DLD1 (cell line): ENCODE measurements around the gene TPM1.

Experiments
- in situ Hi-C: cut with HindIII; loops from 2 replicates; pipeline ENCODE4 v1.10.0; 2017; ENCODE audit warnings: low sequenced_read_pairs

The TPM1 gene

DNA sequence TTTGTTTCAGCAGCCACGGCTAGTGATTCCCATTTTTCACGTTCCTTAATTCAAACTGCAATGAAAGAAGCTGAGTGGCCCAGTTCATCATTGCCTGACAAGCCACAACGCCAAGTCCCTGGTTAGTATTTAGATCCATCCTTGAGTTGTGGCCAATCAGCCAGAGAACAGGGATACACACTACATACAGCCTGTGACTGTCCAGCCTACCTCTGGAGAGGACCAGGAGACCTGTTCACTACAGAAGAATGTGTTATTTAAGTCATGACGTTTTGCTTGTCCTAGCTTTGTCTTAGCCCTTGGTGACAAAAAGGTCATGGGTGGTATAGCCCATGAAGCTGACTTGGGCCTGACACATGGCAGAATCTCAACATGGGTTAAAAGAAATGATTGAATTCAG is 2.7 kb upstream of the TPM1 start:
- in situ Hi-C loops = loop anchor here (10.0 to 25.0 kb wide), 2 partner anchors 205 to 278 kb away; no protein-coding TSS in a partner anchor

DNA sequence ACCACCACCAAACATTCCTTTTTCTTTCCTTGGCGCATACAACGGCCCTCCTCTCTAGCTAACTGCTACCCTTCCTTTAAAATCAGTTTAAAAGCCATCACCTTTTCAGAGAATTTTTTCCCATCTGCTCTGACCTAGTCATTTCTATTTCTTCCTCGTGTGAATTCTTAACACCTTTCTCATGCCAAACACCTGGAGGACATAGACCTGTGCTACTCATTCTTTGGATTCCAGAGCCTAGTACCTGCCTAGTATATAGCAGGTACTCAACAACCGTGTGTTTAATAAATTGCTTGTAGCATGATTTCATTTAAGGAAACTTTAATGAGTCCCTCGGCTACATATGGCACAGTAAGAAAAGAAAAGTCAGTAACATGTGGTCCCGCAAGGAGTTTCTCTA is 2.0 kb upstream of the TPM1 start:
- in situ Hi-C loops = loop anchor here (25.0 kb wide), 1 partner anchor 278 kb away; no protein-coding TSS in a partner anchor

DNA sequence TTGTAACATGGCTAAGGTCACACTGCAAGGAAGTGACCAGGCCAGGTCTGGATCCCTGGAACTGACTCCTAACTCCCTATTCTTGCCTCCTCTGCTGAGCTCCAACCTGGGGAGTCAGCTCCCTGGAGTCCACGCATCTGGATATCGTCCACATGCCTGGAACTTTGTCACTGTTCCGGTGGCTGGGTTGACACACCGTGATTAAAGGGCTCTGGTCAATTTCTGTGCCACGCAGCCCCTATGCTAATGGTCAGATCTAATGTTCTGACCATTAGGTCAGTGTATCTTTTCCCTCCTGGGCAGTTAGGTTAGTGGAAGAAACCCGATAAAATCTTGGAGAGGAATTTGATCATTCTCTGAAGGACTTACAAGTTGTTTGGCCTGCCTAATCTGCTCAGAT is 1.6 kb upstream of the TPM1 start:
- in situ Hi-C loops = loop anchor here (25.0 kb wide), 1 partner anchor 279 kb away; no protein-coding TSS in a partner anchor

DNA sequence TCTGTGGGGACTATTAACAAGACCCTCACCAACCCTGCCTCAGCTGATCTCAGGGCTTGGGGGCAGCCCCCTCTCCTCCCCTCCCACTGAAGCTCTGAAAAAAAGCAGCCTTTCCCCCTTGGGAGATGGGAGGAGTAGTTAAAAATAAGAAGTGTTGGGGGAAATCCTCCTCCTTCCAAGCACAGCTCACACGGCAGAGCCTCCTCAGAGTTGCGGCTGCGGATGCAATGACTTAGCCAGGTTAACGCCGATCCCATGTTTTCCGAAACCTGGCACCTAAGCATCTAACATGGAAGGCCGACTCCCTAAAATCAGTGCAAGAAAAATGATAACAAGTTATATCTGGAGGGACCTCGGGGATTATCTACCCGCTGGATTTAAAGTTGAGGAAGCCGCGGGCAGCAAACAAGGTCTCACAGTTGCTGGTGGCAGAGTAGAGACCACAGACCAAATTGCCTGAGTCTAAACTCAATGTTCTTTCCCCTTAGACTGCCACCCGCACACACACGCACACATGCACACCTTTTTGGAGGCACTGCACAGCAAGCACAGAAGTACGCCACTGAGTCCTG is 1.1 kb upstream of the TPM1 start:
- in situ Hi-C loops = loop anchor here (25.0 kb wide), 1 partner anchor 279 kb away; no protein-coding TSS in a partner anchor

DNA sequence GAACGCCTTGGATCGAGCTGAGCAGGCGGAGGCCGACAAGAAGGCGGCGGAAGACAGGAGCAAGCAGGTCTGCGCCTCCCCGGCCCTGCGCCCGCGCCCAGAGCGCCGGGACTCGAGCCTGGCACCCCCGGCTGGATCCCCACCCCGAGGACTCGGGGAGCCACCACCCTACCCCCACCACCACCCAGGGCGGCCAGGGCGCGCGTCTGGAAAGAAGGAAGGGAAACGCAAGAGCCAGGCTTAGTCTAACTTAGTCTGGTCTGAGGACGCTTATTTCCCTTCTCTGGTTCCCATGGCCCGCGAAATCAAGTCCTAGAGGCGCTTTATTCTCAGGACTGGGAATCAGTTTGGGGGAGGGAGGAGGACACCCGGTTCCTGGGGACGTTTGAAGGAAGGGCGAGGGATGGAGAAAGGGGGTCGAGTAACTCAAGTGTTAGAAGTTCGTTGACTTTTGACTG is 359 bp downstream of the TPM1 start:
- in situ Hi-C loops = loop anchor here (25.0 kb wide), 1 partner anchor 281 kb away; no protein-coding TSS in a partner anchor

DNA sequence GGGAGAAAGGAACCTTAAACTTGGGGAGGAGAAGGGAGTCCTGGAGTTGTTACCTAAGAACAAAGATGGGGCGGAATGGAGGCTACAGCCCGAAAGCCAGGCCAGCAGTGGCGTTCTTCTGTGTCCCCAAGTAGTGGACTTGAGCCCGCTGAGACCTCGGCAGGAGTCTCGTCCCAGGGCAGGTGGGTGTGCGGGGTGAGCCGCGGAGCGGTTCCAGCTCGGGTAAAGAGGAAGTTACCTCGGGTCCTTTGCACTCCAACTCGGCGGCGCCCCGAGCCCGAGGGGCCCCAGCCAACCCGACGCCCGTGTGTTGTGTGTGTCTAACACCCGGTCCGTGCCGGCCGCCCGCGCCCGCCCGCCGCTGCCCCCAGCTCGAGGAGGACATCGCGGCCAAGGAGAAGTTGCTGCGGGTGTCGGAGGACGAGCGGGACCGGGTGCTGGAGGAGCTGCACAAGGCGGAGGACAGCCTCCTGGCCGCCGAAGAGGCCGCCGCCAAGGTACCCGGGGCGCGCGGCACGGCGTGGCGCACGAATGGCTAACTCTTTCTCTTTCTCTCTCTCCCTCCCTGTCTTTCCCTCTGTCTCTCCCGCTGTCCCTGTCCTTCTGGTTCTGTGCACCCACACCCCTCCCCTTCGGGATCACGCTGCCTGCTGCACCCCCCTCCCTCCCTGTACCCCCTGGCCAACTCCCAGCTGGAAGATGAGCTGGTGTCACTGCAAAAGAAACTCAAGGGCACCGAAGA is 959 bp downstream of the TPM1 start:
- in situ Hi-C loops = loop anchor here (25.0 kb wide), 1 partner anchor 281 kb away; no protein-coding TSS in a partner anchor

DNA sequence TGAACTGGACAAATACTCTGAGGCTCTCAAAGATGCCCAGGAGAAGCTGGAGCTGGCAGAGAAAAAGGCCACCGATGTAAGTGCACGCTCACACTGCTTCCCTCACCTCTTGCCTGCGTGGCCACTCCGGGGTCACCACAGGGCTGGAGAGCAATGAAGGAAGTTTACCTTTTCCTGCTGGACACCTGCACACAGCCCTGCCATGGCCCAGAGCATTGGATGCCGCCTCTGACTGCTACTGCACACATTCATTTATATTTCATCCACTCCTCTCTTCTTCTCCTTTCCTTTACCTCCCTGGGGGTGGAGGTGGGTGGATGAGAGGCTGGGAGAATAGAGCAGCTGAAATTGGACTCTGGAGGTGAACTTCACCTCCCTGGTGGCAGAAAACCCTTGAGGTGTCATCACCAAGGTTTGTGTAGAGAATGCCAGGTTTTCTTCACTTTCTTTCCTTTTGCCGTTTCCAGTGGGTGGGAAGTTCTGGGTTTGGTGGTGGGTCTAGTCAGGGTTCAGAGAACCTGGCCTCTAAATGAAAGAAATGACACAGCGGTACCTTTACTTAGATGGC is 1.6 kb downstream of the TPM1 start:
- in situ Hi-C loops = loop anchor here (25.0 kb wide), 1 partner anchor 282 kb away; no protein-coding TSS in a partner anchor

DNA sequence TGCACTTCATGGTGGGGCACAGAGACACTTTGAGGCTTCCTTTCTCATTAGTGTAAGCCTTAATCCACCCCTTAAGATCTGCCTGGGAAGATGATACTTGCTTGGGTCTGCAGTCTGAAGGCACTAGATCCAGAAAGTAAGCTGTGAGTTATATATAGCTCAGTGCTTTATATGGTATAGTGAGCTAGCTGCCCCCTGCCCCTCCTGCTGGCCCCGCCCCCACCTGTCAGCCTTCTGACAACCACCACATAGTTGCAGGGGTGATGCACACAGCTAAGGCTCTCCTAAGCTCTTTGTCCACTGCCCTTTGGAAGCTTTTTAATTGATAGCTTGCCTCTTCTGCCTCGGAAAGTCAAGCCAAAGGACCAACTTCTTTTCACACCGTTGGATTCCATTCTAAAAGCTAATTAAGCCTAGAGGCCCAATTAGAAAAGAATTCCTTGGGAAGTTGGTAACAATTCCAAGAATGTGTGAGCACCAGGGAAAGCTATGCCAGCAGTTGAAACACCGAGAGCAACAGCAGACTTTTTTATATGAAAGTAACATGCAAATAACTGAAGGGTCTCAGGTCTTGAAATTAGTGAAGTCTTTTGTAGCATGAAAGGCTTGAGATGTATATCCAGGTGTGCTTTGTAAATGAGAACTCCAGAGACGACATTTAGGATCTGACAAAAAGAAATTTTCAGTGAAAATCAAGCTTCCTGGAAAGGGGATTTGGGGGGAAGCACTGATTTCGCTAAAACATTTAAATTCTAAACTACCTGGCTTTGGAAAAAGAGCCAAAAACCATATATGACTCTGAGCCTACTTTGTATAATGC is 2.3 kb downstream of the TPM1 start:
- in situ Hi-C loops = loop anchor here (25.0 kb wide), 1 partner anchor 283 kb away; no protein-coding TSS in a partner anchor

DNA sequence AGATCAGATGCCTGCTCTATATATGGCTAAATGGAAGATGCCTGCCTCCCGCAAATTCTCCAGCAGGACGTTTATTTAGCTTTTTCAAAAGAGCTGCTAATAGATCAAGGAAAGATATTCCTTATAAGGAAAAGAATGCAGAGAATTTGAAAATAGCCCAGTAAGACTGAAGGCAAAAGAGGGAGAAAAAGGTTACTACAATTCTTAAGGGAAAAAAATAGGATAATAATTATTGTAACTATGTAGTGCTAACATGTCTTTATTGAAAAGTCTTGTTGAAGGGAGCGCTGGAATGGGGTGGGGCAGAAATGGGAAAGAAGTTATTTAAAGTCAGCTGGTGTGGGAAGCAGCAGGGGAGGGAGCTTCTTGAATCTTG is 2.9 kb downstream of the TPM1 start:
- in situ Hi-C loops = loop anchor here (25.0 kb wide), 1 partner anchor 283 kb away; no protein-coding TSS in a partner anchor

DNA sequence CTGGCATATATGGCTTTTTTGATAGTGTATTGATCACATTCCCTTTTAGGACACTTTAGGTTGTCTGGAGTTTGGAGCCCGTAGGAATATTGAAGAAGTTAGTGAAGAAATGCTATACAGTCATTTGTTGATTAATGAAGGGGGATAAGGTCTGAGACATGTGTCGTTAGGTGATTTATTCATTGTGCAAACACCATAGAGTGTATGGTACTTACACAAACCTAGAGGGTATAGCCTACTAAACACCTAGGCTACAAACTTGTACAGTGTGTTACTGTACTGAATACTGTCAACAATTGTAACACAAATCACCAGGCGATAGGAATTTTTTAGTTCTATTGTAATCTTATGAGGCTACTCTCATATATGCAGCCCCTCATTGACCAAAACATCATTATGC is 3.3 kb downstream of the TPM1 start:
- in situ Hi-C loops = loop anchor here (25.0 kb wide), 1 partner anchor 284 kb away; no protein-coding TSS in a partner anchor

DNA sequence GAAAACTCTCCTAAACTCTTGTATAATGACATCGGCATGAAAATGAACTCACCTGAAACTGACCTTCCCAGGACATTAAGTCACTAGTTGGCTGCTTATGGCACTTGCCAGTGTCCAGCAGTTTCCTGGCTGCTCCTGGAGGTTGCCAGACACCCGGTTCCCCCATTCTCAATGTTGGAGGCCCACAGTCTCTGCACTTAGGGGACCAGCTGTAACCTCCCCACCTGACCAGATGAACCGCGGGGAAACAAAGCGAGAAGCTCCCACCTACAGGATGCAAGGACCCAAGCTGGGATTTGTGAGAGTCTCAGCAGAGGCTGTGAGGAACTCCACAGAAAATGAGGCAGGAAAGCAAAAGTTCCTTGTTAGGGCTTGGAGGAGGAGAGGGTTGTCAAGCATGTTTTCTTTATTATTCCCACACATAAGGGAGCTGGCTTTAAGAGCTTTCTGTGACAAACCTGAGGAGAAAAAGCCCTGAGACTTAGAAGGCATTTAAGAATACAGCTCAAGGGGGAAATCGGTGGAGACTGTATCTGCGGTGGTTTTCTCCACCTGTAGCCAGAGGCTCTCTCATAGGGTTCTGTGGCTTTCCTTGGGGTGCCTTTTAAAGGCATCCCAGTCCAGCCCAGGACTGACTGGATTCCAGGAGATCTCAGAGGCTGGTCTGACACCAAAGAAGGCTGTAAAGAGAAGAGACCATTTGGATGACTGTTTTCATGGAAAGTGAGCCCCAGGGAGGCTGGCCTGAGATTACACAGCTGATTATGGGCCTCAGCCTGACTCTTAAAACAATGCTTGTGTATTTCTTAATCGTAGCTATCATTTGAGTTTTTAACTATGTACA is 4.6 kb downstream of the TPM1 start:
- in situ Hi-C loops = loop anchor here (25.0 kb wide), 1 partner anchor 285 kb away; no protein-coding TSS in a partner anchor

DNA sequence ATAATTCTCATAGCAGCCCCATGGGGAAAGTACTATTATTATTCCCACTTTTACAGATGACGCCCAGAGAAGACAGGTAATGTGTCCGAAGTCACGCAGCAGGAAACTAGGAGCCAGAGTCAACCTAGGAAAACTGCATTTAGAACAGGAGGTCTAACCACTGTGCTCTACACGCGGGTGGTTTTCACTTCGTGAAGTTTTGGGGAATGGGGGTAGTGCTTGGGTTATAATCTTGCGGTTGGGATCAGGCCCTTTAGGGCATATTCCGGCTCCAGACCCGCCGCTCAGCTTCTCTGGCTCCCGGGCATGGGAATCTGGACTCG is 5.2 kb downstream of the TPM1 start:
- in situ Hi-C loops = loop anchor here (25.0 kb wide), 1 partner anchor 285 kb away; no protein-coding TSS in a partner anchor

DNA sequence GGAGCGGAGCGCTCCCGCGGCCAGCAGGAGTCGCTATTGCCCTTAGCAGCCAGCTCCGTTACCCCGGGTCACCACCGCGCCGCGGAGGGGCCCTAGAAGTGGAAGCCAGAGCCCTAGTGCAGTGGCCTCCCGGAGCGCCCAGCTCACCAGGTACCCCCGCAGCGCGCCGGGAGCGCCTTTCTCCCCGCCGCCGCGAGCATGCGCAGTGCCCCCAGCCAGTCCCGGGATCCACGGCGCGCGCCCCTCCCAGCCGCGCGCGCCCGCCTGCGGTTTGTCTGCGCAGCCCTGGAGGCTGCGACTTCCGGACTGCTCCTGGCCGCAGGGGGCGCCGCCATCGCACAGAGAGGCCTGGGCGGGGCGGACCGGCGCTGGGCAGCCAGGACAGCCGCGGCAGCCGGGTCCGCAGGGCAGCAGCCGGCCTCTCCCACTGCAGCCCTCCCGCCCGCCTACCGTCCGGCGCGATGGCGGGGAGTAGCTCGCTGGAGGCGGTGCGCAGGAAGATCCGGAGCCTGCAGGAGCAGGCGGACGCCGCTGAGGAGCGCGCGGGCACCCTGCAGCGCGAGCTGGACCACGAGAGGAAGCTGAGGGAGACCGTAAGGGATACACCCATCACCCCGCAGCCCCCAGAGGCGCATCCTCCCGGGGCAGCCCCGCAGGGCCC is 5.7 kb downstream of the TPM1 start:
- in situ Hi-C loops = loop anchor here (25.0 kb wide), 1 partner anchor 286 kb away; no protein-coding TSS in a partner anchor

DNA sequence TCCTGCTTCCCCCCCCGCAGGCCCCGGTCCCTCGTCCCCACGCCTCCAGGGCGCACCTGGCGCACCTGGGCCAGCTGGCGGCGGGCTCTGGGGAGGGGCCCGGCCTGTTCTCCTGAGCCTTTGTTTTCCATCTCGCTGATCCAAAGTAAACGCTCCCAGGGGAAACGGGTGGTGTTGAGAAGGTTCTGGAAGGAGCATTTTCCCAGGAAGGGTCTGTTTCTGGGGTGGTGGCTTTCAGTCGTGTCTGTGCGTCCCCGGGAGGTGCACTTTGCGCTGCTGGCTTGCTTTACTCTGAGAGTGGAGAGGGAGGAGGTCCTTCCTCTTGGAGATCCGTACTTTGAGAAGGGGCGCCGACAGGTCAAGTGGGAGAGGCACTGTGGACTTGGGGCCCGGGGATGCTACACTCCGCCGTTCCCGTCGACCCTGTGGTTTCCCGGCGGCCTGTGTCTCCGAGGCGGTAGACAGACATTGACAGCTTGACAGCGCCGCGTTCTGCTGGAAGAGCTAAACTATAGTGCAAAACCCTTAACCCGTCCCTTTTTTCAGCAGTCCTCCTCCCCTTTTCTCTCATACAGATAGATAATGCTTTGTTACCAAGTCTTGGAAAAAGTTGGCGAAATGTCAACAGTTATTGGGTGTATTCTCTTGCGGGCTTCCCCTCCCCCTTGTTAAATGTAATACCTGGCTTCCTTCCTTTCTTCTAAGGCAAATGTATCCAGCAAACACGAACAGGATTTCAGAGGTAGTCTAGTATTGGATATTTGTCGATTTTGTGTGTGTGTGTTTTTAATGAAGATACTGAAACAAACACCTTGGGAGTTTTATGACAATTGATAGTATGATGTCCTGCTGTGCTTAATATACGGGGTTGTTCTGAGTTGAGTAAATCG is 6.5 kb downstream of the TPM1 start:
- in situ Hi-C loops = loop anchor here (25.0 kb wide), 1 partner anchor 287 kb away; no protein-coding TSS in a partner anchor

DNA sequence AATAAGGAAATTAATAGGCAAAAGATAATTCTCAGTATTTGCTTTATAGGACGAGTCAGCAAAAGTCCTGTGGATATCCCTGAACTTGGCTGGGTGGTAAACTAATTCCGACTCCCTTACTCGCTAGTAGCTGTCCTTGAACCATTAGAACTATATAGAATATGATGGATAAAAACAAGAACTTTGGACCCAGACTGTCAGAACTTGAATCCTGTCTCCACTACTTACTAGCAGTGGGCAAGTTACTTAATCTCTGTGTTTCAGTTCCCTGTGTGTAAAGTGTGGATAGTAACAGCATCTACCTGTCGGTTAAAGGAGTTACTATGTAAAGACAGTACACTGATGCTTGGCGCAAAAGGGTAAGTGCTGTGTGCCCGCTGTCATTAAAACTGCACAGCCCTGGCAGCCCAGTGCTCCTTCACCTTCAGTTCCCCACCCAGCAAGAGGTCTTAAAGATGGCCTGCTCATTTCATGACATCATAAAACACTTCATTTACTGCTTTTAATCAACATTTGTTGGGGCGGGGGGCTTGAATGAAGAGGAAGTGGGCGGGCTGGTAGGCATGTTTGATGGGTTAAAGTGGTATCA is 7.3 kb downstream of the TPM1 start:
- in situ Hi-C loops = loop anchor here (25.0 kb wide), 1 partner anchor 288 kb away; no protein-coding TSS in a partner anchor

DNA sequence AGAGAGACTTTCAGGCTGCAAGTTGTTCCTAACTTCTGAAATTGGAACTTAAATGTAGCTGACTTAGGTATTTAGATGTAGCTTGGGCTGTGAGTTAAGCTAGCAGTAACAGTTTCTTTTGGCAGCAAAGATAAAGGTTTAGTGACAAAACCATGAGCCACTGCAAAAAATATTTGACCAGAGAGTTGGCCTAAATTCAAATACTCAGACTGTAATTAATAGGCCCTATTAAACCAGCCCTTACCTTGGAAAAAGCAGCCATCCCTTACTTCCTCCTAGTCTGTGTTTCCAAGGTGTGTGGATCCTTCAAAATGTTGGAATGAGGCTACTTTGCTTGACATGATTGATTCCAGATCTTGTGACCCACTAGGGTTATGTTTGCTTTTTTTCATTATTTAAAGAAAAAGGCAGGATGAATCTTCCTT is 8.2 kb downstream of the TPM1 start:
- in situ Hi-C loops = no loop called here

DNA sequence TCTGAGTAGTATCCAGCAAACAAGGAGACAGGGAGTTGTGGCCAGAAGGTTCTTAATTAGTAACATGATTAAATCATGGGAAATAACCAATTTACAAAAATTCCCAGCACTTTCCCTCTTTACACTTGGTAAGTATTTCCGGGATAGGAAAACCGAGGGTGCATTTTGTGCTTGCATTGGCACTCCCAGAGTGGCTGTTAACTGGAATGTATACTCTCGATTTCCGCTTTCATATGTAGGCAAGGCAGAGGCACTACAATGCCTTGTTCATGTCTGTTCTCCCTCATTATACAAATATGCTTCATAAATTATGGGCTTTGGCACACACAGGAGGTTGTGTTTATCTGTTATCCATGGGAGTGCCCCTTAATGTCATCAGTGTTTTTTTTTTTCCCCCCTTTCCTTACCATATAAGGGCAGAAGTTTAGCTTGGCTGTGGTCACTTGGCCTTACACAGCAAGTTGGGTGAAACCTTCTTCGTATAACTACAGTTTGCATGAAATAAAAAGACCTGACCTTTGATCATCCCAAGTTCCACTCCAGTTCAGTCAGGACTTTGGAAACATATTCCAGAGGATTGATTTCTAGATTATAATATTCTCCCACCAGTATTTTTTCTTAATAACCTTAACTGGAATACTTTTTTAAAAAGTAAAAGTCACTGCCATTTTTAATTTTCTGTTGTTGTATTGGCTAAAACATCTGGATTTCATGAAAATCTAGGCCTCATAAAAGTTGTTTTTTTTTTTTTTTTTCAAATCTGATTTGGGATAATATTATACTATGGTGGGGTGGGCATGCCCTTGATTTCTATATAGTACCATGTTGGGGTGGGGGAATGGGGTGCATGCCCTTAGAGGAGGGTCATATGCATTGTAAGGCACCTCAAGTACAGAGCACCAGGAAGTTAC is 8.9 kb downstream of the TPM1 start:
- in situ Hi-C loops = no loop called here
